K562 (cell line): ENCODE measurements around the gene ZBTB46. TPM values are rescaled to one million over a fixed set of nuclear protein-coding genes. Genes with fewer than 3 reads are reported as not detected.

Experiments
- ATAC-seq: fragments of 200-7000 bp; cut with Tn5 transposase; 3 replicates; pipeline ENCODE4 v1.9.1; 2020; ENCODE audit warnings: moderate library complexity
- BruUV-seq: library from RNA; stranded (reverse); fragments of 400-500 nt; replicated peaks from 2 replicates; lab custom pipeline; 2021; lab: Mats Ljungman, UMichigan
- CTCF ChIA-PET: fragments of 300-600 bp; formaldehyde crosslinking; extraction: SDS; loops from one replicate; lab custom pipeline; 2021; ENCODE audit warnings: low intra/inter-chr PET ratio; lab: Yijun Ruan, JAX
- POLR2A ChIA-PET: fragments of 300-600, 350-650 bp; sonication (Branson Sonifier 250); formaldehyde crosslinking; extraction: SDS; loops from one replicate; lab custom pipeline; 2021; ENCODE audit warnings: antibody characterized with exemption, inconsistent platforms; lab: Yijun Ruan, JAX
- DNase-seq, 4 experiments: peaks; one replicate each; pipeline versions ENCODE4 v3.0.0 to v3.0.0-alpha.2; 2011 to 2018; ENCODE audit warnings: low spot score in 3 of 4, mixed read lengths in 3 of 4; ENCODE audit errors: extremely low read depth in 1 of 4
- FAIRE-seq: peaks from 2 replicates; lab custom pipeline; 2011; peaks lifted over from hg19 to GRCh38; lab: Jason Lieb, UNC
- H2AFZ ChIP-seq: 2 replicates; pipeline ENCODE4 v1.6.0; 2011; ENCODE audit warnings: low read depth, low read length, control low read depth, inconsistent platforms
- H3K27ac ChIP-seq: fragments of 200-600 bp; 3 replicates; pipeline ENCODE4 v1.8.0; 2011; ENCODE audit warnings: low read depth, mild to moderate bottlenecking, control low read depth, inconsistent platforms, low read length, moderate library complexity, mixed read lengths; ENCODE audit errors: extremely low read depth
- H3K27me3 ChIP-seq, 2 experiments: fragments of 300-600 bp in 1 of 2; 2 replicates in 1 of 2; 3 replicates in 1 of 2; pipeline versions ENCODE4 v1.6.0 to v1.8.0; 2011; ENCODE audit warnings: inconsistent platforms in 2 of 2, low read length in 2 of 2, mild to moderate bottlenecking in 1 of 2, mixed read lengths in 1 of 2, moderate library complexity in 1 of 2; ENCODE audit not compliant: control insufficient read depth in 2 of 2, insufficient read depth in 2 of 2
- H3K36me3 ChIP-seq: fragments of 300-600 bp; 3 replicates; pipeline ENCODE4 v1.8.0; 2011; ENCODE audit warnings: mild to moderate bottlenecking, low read length, inconsistent platforms; ENCODE audit not compliant: control insufficient read depth, insufficient read depth
- H3K4me1 ChIP-seq, 2 experiments: fragments of 200-600 bp in 1 of 2; replicated peaks in 1 of 2; 2 replicates in 1 of 2; 3 replicates in 1 of 2; pipeline versions ENCODE4 v1.5.1 to v1.8.0; 2011; ENCODE audit warnings: inconsistent platforms in 2 of 2, low read length in 2 of 2, mild to moderate bottlenecking in 1 of 2, mixed read lengths in 1 of 2, moderate library complexity in 1 of 2; ENCODE audit not compliant: control insufficient read depth in 2 of 2, insufficient read depth in 2 of 2
- H3K4me2 ChIP-seq: 2 replicates; pipeline ENCODE4 v1.6.1; 2011; ENCODE audit warnings: low read length, control low read depth, inconsistent platforms, mixed read lengths; ENCODE audit not compliant: insufficient read depth
- H3K4me3 ChIP-seq: fragments of 200-600 bp; sonication (generic), shearing (Covaris generic); 2 replicates; pipeline ENCODE4 v1.5.1; 2016; ENCODE audit warnings: control low read depth, inconsistent platforms
- H3K79me2 ChIP-seq: fragments of 200-600 bp; 3 replicates; pipeline ENCODE4 v1.8.0; 2011; ENCODE audit warnings: low read length, inconsistent platforms; ENCODE audit not compliant: control insufficient read depth, insufficient read depth
- H3K9ac ChIP-seq, 2 experiments: 2 replicates each; pipeline versions ENCODE4 v1.6.0 to v1.6.1; 2011; ENCODE audit warnings: low read depth in 2 of 2, low read length in 2 of 2, control low read depth in 1 of 2, inconsistent platforms in 1 of 2, mild to moderate bottlenecking in 1 of 2, mixed read lengths in 1 of 2; ENCODE audit not compliant: insufficient read depth in 1 of 2
- H3K9me1 ChIP-seq: one replicate; pipeline ENCODE4 v1.6.0; 2011; ENCODE audit warnings: inconsistent platforms, mild to moderate bottlenecking, low read length, moderate library complexity; ENCODE audit not compliant: control insufficient read depth, insufficient read depth
- H3K9me3 ChIP-seq: replicated peaks from 2 replicates; pipeline ENCODE4 v1.5.1; 2011; ENCODE audit warnings: low read depth, low read length, inconsistent platforms; ENCODE audit not compliant: control insufficient read depth, insufficient read depth
- H4K20me1 ChIP-seq: replicated peaks from 2 replicates; pipeline ENCODE4 v1.6.1; 2011; ENCODE audit warnings: low read length, inconsistent platforms, mixed read lengths; ENCODE audit not compliant: control insufficient read depth, insufficient read depth
- POLR2A ChIP-seq: fragments of 450-650 bp; conservative IDR thresholded peaks from 2 replicates; pipeline ENCODE4 v1.6.1; 2016
- POLR2G ChIP-seq: fragments of 200-400 bp; formaldehyde crosslinking; IDR thresholded peaks from 2 replicates; pipeline ENCODE4 v1.6.1; 2017; ENCODE audit warnings: low read depth, mild to moderate bottlenecking, antibody characterized with exemption, low read length, moderate library complexity
- RBFOX2 ChIP-seq: fragments of 200-400 bp; formaldehyde crosslinking; IDR thresholded peaks from 2 replicates; pipeline ENCODE4 v1.6.1; 2017; ENCODE audit warnings: low read depth, mild to moderate bottlenecking, low read length, moderate library complexity
- ZNF232 ChIP-seq: sonication (generic); formaldehyde crosslinking; IDR thresholded peaks from 2 replicates; pipeline ENCODE4 v1.8.0; 2022; ENCODE audit warnings: mild to moderate bottlenecking, missing genetic modification reagents
- ZNF316 ChIP-seq: fragments of 450-650 bp; IDR thresholded peaks from 2 replicates; pipeline ENCODE4 v1.6.1; 2016
- WGBS: fragments of 100-300 bp; shearing (Covaris generic); methylation state at CpG from one replicate; pipeline ENCODE4 v1.1.6; 2016; ENCODE audit warnings: low coverage, mixed read lengths; ENCODE audit not compliant: insufficient coverage; ENCODE audit errors: missing lambda C conversion rate; 5-methylcytosine and 5-hydroxymethylcytosine counted together
- in situ Hi-C: fragments of 300-500 bp; cut with MboI; formaldehyde crosslinking; loops from 4 replicates; pipeline ENCODE4 v1.15.0; 2018; ENCODE audit warnings: inconsistent platforms, mixed read lengths
- intact Hi-C: fragments of 100-400 bp; cut with micrococcal nuclease; formaldehyde crosslinking; loops from 2 replicates; pipeline ENCODE4 v1.14.2; 2022
- polyA plus RNA-seq, 8 experiments: library from polyadenylated mRNA; depleted of rRNA in 4 of 8; stranded (reverse) in 5 of 8; unstranded in 3 of 8; fragments of >200 nt; fragmentation: Nextera tagmentation in 2 of 8; fragmentation: Illumina TruSeq in 1 of 8; extraction: Ambion mirVana in 2 of 8; extraction: Trizol in 1 of 8; gene quantifications; 2 replicates each; pipeline versions ENCODE4 v1.2.1 to v1.2.3, GENCODE V29; 2011 to 2014; ENCODE audit warnings: inconsistent platforms in 1 of 8, missing spikeins in 1 of 8
- total RNA-seq, 7 experiments: library from RNA; depleted of rRNA in 6 of 7; stranded (reverse); fragments of >200 nt in 6 of 7; fragmentation: Illumina TruSeq in 2 of 7; extraction: Trizol in 2 of 7; gene quantifications; 2 replicates each; pipeline versions ENCODE4 v1.2.1 to v1.2.3, GENCODE V29; 2011 to 2021; ENCODE audit warnings: low replicate concordance in 1 of 7

ZBTB46 gene
- total and polyA plus RNA-seq, 9 of the 15 experiments (the other 6 are each of a cell fraction or from before 2014, with no cell fraction given), result 0.29 to 4.1 (median 1.1) TPM

DNA sequence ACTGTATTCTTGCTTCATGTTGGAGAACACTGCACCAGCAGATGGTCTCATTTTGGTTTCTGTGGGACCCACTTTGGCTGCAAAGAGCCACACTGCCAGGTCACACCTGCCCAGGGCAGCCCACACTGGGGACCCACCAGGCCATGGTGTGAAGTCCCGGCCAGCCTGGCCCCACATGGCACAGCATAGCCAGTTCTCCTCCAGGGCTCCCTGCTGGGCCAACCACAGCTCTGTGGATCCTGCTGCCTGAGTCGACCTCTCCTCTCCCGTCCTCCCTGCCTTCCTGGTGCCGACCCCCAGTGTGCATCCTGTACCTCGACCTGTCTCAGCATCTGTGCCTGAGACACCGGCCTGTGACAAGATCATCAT, 126.3 kb downstream of the ZBTB46 start:
- peaks cover 22% of the 10 kb centered on the region for H4K20me1 ChIP-seq
- FAIRE-seq (no peak), ATAC-seq (no peak), DNase-seq (peak in 2 of 4 experiments; percentile 3 to 4)
- H3K4me1 ChIP-seq, result peaks cover 13 to 81% of the 10 kb centered on the region in 2 experiments
- TF ChIP-seq POLR2G (peak; percentile 14; the same call in 1 of the 2 replicates), ZNF316 (no peak)
- no peaks in the 10 kb centered on the region for H3K9me1 ChIP-seq
- H2AFZ ChIP-seq, result no peak overlapping the region
- ChIA-PET CTCF (interaction anchor here (0.6 kb wide), 1 partner anchor 165 kb away, joined by 4 read pairs; no protein-coding TSS in a partner anchor), POLR2A (interaction anchor here (0.5 kb wide), 1 partner anchor 22 kb away, joined by 3 read pairs; no protein-coding TSS in a partner anchor)
- no peak overlapping the region; a peak in 1 of 4 replicates for H3K9ac ChIP-seq
- H3K4me3 ChIP-seq, result no peak overlapping the region
- H3K27me3 ChIP-seq, result no peaks in the 10 kb centered on the region
- no peaks in the 10 kb centered on the region for H3K9me3 ChIP-seq
- no TSS peak for BruUV-seq
- intact Hi-C loops (loop anchor here (5.0 to 10.0 kb wide), 4 partner anchors 80 to 253 kb away; partner anchors contain the start of genes PTK6 and UCKL1), in situ Hi-C loops (loop anchor here (5.0 kb wide), 1 partner anchor 158 kb away; the partner anchor contains the start of gene ABHD16B)
- H3K79me2 ChIP-seq, result peaks cover 48% of the 10 kb centered on the region
- no peak overlapping the region for H3K27ac ChIP-seq
- H3K4me2 ChIP-seq, result no peak overlapping the region
- WGBS, result 100% methylated on average over 4 of the region's 6 CpGs
- peaks cover 49% of the 10 kb centered on the region for H3K36me3 ChIP-seq

DNA sequence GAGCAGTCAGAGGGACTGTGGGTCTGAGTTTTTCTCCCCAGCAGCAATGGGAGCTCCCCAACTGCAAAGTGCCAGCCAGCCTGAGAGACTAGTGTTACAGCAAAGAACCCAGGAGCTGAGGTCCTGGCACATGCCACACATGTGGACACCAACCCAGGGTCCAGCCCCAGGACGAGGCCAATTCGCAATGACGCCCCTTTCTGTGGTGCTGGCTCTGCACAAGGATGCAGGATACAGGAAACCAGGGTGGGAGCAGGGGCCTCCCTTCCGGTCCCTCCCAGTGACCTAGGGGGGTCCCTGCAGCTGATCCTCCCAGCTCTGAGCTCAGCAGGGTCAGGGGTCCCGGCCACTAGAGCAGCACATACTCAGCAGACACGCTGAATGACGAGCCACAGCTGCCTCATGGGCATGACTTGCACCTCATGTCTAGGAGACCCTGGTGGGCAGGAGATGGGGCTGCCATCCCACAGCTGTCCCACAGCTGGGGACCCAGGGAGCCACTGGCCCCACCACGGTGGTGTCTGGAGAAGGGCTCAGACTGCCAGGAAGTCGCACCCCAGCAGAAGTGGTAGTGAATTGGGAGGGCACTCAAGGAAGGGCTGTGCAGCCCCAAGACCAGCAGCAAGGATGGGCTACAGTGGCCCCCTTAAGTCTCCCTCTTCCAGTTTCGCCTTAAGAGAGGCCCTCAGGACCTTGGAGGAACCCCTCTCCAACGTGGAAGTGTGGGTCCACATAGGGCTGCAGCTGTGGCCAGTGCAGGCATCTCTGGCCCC, 126.9 kb downstream of the ZBTB46 start:
- Histone ChIP-seq H3K4me3 (no peak overlapping the region), H3K79me2 (peaks cover 43% of the 10 kb centered on the region), H4K20me1 (peaks cover 22% of the 10 kb centered on the region), H2AFZ (no peak overlapping the region), H3K4me1 (peaks cover 19 to 81% of the 10 kb centered on the region in 2 experiments), H3K36me3 (peaks cover 44% of the 10 kb centered on the region), H3K9me1 (no peaks in the 10 kb centered on the region), H3K4me2 (no peak overlapping the region), H3K27ac (no peak overlapping the region), H3K9ac (peak overlapping the region in 1 of 2 experiments; percentile 23; a peak in 1 of 4 replicates), H3K27me3 (no peaks in the 10 kb centered on the region), H3K9me3 (no peaks in the 10 kb centered on the region)
- 93% methylated on average over 11 of the region's 11 CpGs for WGBS
- in situ Hi-C loops, result no loop called here
- TF ChIP-seq POLR2A (peak; percentile 9; the same call in 1 of the 2 replicates), ZNF232 (CRISPR knock-in tag) (no peak), RBFOX2 (peak; percentile 9)
- DNase-seq (peak in 2 of 4 experiments; percentile 2 to 3), ATAC-seq (no peak), FAIRE-seq (no peak)
- no TSS peak for BruUV-seq
- intact Hi-C loops, result loop anchor here (10.0 kb wide), 2 partner anchors 81 to 169 kb away; partner anchors contain the start of gene PTK6
- CTCF ChIA-PET, result interaction anchor here (0.6 kb wide), 1 partner anchor 160 kb away, joined by 4 read pairs; no protein-coding TSS in a partner anchor
- POLR2A ChIA-PET, result interaction anchor here (0.5 to 0.8 kb wide), 3 partner anchors 21 to 171 kb away, joined by 3 read pairs; no protein-coding TSS in a partner anchor
